GM21447 (cell line): ENCODE data around the gene MYOM3.

Experiments
- ATAC-seq: cut with Tn5 transposase; IDR thresholded peaks from one replicate; pipeline ENCODE4 v1.9.1; 2021; ENCODE audit not compliant: unreplicated experiment

Gene MYOM3

DNA sequence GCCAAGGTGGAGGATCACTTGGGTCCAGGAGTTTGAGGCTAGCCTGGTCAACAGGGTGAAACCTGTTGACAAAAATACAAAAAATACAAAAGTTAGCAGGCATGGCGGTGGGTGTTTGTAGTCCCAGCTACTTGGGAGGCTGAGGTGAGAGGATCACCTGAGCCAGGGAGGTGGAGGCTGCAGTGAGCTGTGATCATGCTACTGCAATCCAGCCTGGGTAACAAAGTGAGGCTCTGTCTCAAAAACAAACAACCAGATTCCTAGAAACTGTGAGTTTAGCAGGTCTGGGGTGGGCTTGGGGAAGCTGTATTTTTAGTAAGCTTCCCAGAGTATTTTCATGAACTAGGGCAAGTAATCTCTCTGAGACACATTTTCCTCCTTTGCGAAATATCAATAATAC is 5.2 kb upstream of the MYOM3 start:
- ATAC-seq: no peak

DNA sequence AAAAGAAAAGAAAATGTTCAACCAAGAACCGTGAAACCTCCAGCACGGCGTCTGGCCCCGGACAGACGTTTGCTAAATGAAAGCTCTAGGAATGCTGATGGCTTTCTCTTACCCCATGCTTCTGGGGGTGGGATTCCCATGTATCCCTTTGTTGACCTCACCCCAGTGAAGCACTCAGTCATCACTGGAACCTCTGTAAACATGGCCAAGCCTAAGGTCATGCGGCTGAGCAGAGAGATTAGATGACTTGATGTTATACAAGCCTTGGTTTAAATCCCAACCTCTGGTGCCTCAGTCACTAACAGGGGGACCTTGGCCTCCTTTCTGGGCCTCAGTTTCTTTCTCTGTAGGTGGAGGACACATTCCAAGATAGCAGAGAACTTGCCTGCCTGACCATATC is 2.8 kb upstream of the MYOM3 start:
- ATAC-seq: no peak

DNA sequence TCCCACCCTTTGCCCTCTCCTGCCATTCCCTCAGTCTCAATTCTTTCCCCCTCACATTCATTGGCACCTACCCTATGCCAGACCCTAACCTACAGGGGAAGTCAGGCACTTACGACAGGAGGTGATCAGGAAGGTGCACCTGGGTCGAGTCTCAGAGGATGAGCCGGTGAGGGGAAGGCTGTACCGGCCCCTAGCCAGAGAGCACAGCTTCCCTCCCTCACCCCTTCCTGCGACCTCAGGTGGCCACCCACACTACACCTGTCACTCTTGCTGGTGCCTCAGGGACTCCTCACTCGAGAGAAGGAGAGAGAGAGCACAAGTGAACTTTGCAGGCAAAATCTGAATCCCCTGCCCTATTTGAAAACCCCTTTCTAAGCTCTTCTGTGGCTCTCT is 1.7 kb upstream of the MYOM3 start:
- ATAC-seq: no peak

DNA sequence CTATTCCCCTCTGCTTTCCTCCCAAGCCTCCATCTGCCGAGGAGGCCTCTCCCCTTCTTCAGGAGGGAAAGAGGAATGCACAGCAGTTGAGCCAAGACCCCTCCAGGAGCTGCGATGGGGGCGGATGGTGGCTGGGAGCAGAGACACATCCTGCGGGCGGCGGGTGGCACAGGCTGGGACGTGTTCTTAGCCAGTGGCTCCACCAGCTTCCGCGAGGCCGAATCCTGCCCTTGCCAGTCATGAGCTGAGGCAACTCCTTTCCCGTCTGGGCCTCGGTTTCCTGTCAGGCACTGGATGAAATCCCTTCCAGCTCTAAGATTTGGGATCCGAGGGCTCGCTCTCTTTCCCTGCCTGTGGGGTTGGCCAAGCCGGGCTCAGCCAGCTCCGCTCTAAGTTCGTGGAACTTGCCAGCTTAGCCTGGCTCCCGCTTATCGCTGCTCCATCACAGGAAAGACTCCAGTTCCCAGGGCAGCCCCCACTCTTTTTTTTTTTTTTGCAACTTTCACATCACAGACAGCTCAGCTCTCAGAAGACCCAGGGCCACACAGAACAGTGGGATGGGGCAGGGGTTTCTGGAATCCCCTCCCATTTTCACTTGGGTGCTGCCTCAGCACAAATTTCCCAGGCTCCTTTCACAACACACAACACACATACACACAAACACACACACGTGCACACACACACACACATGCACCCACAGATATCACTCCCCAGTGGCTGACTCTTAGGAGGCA is 506 bp downstream of the MYOM3 start:
- ATAC-seq: no peak

DNA sequence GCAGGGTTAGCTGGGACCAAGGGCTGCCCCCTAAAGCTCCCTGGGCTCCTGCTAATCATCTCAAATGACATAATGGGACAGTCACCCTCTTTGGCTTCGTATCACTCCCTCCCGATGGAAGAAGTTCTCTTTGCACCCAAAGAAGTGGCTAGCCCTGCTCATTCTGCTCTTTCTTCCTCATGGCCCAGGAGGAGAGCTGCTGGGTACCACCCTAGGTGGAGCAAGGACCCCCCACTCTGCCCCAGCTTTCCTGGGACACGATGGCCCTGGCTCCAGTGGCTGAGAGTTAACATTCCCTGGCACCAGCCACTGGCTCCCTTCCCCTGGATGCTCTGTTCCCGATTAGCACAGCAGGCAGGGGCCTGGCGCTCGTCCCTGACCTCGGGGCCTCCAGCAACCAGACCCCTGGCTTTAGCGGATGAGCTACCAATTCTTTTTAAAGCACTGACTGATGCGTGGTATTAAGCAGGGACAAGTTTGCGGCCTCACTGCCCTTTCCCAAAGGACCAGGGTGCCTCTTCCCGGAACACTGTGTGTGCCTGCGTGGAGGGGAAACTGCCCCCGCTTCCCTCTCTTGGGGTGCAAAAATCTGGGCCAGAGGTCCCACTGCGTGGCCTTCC is 1.2 kb downstream of the MYOM3 start:
- no peak for ATAC-seq

DNA sequence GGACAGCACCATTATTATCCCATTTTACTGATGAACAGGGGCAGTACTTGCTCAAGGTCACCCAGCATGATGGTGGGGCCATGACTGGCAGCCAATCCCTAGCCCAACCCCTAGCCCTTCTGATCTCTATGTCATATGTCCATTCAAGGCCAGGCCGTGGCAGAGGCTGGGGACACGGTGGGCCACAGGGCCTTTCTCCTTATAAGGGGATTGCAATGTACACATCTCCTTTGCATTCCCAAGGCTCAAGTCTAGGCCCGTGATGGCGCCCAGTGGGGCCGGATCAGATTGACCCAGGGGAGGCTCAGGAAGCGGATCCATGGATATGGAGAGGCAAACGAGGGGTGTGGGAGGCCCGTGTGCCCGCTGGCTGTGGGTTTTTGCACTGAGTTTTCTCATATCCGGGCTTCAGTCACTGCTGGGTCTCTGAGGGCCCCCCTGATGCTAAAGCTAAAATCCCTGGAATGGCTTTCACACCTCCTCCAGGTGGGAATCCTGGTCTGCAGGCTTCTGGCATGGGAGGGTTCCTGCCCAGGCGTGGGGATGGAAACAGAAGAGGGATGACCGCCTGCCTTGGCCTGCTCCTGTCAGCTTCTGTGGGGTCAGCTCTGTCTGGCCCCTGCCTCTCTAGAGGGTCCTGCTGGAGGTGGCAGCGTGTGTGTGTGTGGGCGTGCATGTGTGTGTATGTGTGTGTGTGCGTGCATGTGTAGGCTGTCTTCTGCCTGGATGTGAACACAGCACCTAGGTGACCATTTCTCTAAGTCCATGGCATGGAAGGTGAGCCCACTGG is 2.1 kb downstream of the MYOM3 start:
- ATAC-seq: no peak

DNA sequence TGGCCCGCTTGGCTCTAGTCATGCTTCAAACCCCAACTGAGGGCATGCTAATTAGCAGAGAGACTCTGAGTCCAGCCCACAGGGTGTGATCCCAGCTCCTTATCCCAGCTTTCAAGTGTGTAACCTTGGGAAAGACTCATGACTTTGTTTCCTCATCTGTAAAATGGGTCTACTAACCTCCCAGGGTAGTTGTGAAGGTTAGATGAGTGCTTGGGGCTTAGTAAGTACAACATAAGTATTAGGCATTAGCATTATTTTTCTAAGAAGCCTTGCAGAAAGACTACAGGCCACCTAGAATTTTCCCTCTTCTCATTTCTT is 2.8 kb downstream of the MYOM3 start:
- ATAC-seq: no peak

DNA sequence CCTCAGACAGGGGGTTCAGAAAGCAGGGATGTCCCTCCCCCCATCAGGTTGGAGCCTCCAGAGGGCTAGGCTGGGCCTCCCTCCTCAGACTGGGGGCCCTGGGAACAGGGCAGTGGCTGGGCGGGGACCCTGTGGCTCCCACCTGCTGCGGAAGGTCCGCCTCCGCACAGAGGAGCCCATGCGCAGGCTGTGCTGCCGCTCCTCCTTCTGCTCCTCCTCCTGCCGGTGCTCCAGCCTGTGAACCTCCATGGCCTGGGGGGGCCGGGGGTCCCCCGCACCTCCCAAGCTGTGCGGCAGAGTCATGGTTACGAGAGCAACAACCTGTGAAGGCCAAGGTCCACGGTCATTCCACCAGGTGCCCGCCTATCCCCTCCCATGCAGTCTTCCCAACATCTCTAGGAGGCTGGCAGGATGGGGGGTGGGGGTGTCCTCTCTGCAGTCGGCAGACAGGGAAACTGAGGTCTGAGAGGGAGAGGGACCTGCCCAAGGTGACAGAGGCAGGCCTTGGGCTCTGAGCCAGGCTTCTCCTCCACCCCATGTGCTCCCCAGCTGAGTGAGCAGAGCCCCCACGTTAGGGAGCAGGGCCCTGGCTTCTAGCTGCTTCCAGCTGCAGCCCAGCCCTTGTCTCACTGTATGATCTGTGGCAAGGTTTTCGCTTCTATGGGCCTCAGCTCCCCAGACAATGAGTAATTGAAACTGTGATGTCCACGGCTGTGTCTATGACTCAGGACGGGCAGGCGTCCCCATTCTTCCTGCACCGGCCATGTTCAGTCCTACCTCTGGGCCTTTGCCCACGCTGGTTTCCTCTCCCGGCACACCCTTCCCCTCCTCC is 3.4 kb downstream of the MYOM3 start:
- ATAC-seq: no peak

DNA sequence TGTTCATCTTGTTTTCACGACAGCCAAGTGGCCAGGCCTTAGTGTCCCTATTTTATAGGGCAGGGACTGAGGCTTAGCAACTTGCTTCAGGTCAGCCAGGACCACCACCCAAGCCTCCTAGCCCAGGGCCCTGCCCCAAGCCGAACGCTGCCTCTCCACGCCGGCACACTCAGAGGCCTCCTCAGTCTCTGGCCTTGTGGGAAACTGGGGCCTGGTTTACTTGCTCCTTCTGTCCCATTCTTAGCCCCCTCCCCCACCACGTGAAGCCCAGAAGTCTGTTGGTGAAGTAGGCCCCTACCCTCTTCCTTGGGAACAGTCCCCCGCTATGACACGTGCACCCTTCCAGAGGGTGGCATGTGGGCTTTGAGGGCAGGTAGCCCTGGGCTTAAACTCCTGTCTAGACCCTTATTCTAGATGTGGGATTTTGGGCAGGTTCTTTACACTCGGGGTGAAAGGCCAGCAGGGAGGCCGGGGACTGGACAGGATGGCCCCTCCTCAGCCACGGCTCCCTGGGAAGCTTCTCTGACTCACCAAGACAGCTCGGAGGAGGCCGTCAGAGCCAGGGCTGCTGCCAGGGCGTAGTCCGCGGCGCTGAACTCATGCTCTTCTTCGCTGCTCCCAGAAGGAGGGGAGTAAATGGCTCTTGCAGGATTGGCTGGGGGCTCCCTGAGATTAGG is 4.3 kb downstream of the MYOM3 start:
- no peak for ATAC-seq

DNA sequence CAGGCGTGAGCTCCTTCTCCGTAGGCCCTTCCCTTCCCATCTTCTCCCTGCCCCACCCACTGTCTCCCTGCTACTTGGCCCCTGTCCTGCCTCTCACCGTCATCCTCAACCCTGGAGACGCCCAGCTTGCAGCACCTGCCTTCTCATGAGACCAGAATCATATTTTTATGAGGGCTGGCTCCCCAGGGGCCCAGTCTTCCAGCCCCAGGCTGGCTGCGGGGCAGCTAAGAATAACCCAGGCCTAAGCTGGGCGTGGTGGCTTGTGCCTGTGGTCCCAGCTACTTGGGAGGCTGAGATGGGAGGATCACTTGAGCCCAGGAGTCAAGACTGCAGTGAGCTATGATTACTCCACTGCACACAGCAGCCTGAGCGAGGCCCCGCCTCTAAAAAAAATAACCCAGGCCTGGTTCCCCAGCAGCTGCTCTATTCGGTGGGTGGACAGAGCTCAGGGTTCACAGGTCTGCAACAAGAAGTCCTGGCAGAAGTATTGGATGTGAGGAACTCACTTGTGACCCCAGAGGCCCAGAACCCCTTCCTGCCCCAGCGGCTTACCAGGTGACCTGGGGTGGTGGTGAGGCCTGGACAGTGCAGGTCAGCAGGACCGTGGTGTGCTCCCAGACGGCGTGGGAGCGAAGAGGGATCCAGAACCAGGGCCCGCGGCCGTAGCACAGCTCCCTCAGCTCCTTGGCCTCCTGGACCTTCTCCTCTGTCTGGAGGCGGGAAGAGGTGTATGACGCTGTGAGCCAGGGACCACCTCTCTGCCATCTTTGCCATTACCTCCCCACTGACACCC is 6.4 kb downstream of the MYOM3 start:
- no peak for ATAC-seq

DNA sequence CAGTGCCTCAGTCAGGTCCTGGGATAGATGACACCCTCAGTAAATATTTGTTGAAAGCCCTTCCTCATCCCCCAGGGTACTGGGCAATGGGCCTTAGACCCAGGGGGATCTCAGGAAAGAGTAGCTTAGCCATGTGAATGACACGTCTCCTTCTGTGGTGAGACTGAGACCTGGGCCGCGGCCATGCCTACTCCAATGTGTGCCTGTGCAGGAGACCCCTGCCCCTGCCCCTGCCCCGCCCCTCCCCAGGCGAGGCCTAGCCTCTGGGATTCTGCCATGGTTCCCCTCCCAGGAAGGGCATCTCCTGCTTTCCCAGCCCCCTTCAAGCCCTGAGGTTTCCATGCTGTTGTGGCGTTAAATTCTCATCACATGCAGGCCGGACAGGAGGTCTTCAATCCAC is 7.1 kb downstream of the MYOM3 start:
- no peak for ATAC-seq

DNA sequence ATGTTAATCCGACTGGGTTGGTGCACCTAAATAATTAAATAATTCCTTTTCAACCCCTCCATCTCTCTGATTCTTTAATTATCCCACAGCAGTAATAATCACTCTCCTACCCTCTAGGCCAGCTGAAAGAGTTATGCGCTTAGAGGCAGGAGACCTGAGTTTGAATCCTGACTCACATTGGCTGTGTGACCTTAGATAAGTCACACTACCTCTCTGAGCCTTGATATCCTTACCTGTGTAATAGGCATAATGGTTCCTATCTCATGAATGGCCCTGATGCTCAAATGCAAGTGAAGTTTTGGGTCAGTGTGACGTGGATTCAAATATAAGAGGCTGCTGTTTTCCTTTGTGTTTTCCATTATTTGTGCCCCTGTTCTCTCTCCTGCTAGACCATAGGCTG is 8.1 kb downstream of the MYOM3 start:
- no peak for ATAC-seq

DNA sequence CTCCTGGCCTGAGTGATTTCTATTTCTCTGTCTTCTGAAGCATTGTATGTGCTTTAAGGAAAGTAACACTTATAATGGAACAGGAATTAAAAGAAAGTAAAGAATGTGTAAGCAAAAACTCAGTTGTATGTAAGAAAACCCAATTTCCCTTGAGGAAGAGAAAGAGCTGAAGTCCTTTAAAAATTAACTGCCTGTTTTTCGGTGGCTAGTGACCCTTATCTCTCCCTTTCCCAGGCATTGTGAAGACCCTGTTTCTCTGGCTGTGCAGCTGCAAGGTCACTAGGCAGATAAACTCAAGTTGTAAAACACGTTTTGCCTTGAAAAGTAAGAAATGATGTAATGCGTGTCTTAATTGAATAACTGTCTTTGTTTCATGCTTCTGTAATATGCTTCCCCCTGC is 8.5 kb downstream of the MYOM3 start:
- ATAC-seq: no peak

DNA sequence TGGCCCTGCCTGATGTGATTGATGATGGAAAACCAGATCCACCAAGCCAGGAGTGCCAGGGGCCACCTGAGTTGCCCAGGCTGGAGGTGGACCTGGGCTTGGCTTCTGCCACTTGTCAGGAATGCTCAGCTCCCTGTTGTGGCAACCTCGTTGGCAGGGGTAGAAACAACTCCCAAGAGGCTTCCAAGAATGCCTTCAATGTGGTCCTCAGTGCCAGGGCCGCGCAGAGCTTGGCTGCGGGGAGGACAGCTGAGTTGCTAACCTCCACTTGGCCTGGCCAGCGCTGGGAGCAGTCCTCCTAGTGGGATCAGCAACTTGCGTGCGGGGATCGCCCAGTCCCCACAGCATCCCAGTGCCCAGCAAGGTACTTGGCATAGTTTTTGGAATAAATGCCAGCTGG is 9.0 kb downstream of the MYOM3 start:
- ATAC-seq: no peak

DNA sequence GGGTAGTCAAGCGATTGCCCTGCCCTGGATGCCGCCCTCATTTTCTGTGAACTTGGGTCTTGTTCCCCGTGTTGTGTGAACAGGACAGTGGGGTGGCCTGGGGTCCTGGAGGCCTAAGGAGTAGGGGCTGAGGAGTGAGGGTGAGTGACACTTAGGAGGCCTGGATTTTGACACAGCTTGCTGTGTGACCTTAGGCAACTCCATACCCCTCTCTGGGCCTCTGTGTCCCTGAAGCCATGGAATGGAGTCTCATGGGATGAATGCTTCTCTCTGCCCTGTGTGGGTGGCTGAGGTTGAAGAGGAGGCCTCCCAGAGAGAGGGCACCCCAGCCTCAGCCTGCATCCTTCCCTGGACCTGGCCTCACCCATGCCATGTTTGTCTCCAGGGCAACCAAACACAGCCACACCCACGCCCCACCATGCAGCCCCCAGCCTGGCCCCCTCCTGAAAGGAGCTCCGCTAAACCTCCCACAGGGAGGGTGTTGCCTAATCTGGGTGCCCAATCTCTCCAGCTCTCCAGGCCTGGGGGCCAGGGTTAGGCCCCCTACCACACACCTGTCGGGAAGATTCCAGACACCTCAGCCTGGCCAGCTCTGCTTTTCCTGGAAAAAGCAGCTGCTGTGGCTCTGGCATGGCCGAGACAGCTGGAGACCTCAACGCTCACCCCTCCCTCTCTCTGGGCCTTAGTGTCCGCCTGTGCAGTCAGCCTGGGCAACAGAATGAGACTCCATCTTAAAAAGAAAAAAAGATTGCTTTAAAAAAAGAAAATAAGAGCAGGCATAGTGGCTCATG is 9.9 kb downstream of the MYOM3 start:
- no peak for ATAC-seq

DNA sequence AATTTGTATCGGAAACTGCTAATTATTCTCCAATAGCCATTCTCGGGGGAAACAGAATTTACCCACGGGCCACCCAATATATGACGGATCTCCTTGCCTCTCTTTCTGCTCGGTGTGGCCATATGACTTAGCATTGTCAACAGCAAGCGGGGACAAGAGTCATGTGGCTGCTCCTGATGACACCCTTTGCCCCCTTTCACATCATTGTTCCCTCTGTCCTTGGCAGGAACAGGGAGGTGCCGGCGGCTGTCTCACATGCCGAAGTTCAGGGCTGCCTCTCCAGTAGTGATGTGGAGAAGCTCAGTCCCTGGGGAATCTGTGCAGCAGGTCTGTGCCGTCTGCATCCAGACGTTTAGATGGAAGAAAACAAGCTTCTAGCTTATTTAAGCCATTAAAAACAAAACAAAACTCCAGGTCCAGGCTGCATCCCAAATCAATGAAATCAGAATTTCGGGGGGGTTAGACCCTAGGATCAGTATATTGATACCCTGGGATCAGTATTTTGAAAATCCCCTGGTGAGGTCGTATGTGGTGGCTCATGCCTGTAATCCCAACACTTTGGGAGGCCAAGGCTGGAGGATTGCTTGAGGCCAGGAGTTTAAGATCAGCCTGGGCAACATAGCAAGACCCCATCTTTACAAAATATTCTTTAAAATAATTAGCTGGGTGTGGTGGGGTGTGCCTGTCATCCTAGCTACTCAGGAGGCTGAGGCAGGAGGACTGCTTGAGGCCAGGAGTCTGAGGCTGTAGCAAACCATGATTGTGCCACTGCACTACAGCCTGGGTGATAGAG is 10.8 kb downstream of the MYOM3 start:
- ATAC-seq: no peak

DNA sequence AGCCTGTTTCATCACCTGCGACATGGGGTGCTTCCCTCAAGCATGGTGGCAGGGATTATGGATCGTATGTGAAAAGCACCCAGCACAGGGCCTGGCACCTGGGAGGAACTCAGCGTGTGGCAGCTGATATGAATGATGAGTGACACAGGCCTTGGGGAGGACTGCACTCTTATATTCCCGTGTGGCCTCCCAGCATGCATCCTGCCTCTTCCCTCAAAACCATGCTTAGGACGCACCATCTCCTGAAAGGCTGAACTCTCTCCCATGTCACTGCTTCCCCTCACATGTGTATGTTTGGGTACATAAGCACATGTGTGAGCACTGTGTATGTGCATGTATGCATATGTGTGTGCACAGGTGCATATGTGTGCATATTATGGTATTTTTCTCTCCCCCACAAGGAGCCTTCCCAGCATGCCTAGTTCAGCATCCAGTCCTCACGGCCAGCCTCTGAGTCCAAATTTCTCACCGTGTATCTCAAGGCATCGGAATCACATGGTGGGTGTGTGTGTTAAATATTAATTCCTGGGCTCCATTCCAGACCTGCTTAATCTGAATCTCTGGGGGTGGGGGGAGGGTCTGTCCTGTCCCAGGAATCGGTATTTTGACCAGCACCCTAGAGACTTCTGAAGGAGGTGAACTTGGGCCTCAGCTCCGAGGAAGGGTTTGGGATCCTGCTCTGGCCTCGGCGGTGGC is 12.8 kb downstream of the MYOM3 start:
- ATAC-seq: no peak

DNA sequence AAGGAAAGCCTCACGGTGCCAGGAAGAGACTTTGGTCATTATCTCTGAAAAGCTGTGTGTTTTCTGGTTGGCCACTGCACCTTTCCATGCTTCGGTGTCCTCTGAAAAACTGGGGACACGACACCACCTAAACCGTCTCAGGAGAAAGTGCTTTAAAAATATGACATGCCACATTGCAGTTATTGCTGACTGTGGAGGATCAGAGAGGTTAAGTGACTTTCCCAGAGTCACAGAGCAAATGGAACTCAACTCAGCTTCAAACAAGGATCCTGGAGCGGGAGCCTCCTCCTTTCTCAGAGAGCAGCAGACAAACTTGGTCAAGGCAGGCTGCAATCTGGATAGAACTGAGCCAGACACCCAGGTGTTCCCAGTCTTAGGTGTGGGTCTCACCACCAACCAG is 13.8 kb downstream of the MYOM3 start:
- ATAC-seq: no peak
